GM12874 (cell line): Measurements from ENCODE around the gene ACSF2.

Experiments used
- TF ChIP-seq, protein P1 (sequence below): IDR thresholded peaks from 2 replicates; pipeline ENCODE4 v1.5.1; 2011; ENCODE audit warnings: low read depth, mild to moderate bottlenecking, control low read depth, low read length, moderate library complexity; ENCODE audit not compliant: insufficient read depth

Gene ACSF2

DNA sequence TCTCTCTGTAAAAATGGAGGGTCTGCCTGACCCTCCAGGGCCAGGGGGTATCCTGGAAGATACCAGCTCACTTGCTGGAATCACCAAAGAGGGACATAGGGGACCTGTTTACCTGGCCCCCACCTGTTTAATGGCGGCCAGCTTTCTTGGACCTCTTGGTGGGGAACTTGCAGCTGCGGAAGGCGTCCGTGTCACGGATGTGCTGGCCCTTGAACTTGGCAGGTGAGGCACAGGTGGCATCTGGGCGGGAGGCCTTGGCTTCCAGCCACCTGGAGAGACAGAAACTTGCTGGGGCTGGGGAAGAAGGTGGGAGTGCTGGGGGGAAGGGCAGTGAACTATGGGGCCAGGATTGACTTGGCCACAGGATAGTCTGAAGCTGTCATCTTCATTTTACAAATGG lies 39.2 kb downstream of the ACSF2 start:
- TF ChIP-seq, protein P1, sequence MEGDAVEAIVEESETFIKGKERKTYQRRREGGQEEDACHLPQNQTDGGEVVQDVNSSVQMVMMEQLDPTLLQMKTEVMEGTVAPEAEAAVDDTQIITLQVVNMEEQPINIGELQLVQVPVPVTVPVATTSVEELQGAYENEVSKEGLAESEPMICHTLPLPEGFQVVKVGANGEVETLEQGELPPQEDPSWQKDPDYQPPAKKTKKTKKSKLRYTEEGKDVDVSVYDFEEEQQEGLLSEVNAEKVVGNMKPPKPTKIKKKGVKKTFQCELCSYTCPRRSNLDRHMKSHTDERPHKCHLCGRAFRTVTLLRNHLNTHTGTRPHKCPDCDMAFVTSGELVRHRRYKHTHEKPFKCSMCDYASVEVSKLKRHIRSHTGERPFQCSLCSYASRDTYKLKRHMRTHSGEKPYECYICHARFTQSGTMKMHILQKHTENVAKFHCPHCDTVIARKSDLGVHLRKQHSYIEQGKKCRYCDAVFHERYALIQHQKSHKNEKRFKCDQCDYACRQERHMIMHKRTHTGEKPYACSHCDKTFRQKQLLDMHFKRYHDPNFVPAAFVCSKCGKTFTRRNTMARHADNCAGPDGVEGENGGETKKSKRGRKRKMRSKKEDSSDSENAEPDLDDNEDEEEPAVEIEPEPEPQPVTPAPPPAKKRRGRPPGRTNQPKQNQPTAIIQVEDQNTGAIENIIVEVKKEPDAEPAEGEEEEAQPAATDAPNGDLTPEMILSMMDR, result no peak

DNA sequence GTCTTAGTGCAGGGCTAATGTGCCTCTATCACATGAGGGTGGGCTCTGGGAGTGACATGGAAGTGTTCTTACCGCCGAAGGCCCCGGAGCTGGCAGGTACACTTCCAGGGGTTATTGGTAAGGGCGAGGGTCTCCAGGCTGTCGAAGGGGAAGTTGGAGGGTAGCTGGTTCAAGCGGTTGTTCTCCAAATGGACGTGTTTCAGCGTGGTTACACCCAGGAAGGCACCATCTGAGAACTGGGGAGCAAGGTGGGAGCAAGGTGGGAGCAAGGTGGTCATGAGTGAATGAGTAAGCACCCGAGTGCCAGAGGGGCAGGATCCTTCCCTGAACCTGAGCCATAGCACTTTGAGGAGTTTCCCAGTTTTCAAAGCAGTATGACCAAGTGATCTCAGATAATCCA lies 39.6 kb downstream of the ACSF2 start:
- TF ChIP-seq, protein P1, result no peak

DNA sequence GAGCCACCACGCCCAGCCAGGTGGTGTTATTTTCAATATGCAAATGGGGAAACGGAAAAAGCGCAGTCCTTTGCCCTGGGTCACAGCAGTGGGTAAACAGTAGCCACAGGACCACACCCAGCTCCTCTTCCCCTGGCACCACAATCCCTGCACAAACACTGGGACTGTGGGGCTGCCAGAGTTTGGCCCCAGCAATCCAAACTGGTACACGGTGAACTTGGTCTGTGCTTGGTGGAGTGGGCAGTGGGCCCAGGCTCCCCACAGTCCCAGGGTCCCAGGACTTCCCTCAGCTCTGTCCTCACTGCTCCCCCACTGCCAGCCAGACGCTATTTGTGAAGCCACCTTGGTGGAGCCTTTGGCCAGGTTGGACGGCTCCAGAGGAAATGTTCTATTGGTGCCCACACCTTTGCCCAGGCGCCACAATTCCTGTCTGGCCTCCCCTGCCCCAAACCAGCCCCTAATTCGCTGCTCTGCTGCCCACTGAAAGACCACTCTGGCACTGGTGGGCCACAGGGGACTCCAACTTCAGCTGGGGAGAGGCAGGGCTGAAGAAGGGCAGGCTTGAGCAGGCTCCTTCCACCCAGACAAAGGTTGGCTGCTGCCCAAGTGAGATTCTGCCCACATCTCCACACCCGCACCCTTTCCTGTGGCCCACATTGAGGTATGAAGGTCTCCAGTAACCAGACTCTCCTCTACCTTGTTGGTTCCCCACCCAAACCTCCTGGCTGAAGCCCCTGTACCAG lies 40.5 kb downstream of the ACSF2 start:
- TF ChIP-seq, protein P1, result no peak

DNA sequence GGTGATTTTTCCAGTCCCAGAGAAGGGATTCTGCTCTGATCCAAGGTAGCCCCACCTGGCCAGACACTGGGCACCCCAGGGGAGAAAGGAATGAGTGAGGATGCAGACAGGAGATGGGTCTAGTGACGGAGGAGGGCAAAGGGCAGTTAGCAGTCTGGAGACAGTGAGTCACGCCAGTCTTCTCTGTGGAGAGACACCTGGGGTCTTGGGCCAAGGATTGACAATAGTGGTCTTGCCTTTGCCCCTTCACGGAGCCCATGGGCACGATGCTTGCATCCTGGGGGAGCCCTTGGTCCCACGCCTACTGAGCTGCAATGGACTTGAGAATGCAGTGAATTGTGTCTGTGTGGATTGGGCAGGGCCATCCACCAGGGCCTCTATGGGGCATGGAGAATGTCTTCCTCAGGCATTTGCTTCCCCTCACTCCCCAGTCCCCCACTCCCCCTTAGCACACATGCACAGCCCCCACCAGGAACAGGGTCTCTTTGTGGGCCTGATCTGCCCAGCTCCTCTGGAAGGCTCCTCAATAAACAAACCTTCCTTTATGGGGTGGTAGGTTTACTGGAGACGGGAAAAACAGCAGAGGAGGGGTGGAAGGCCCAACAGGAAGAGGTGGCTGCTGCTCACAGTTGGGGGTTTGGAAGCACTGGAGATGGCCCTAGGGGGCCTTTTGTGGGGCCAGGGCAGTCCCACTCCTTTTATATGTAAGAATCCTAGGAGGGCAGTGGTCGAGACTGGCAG lies 41.3 kb downstream of the ACSF2 start:
- TF ChIP-seq, protein P1, result no peak

DNA sequence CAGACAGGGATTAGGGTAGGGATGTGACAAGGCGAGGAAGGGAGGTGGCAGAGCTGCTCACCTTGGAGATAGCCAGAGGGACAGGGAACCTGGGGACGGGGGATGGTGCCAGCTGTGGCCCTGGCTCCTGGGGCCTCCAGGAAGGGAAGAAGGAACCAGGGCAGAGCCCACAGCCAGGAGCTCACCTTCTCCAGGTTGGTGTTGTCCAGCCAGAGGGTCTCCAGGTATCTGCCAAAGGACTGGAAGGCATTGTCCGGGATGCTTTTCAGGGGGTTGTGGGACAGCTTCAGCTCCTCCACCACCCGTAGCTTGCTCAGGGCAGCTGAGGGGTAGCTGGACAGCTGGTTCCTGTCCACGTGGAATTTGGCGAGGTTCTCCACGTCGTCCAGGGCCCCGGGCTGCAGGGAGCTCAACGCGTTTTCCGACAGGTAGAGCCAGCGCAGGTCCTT lies 41.9 kb downstream of the ACSF2 start:
- TF ChIP-seq, protein P1, result no peak

DNA sequence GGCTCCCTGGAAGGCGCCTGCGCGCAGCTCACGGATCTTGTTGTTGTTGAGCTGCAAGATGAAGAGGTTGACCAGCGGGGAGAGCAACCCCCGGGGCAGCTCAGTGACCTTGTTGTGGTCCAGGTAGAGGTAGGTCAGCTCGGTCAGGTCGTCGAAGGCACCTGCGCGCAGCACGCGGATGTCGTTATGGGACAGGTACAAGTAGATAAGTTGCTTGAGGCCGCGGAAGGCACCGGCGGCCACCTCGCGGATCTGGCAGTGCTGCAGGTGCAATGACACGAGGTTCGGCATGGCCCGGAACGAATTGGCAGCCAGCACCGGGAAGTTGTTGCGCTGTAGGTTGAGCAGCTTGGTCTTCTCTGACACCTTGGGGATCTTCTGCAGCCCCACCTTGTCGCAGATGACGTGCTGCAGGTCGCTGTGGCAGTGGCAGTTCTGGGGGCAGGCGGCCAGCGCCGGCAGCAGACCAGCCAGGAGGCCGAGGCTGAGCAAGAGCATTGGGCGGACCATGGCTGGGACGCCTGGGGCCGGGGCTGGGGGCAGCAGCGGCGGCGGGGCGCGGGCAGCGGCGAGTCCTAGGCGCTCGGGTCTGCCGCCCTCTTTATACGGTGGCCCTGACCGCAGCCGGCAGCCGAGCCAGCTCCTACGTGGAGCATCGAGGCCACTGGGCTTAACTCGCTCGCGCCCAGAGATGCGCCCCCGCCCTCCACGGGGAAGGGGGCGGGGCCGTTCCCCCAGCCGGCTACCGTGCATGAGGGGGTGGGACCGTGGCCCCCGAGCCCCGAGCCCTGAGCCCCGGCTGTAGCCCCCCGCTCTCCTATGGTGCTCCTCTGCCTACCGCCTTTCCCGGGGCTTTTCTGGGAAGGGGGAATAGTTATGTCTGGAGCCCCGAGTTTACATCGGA lies 42.5 kb downstream of the ACSF2 start, which contains the start of gene CHAD:
Gene CHAD, minus strand, starts transcription at position 577 of the 904 bp plus-strand sequence. Its CDS starts 67 bp downstream, at position 510.
- TF ChIP-seq, protein P1, result no peak

DNA sequence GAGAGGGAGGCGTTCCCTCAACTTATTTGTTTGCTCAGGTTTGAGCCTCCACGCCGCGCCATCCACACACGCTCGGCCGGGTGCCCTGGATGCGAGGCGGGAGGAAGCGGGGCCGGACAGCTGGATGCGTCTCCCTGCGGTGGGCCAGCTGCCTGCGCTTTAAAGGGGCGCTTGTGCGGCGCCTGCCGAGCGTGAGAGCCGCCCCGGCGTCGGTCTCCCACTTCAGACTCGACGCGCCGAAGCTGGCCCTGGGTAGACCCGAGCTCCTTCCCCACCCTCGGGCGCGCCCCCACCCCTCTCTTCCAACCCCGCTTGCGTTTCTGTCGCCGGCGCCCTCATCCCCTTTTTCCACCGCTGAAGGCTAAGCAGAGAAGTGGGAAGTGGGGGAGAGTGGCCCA lies 43.2 kb downstream of the ACSF2 start:
- TF ChIP-seq, protein P1, result no peak
